H1 (cell line): ENCODE measurements around the gene TPPP. TPM values are rescaled to one million over a fixed set of nuclear protein-coding genes. Genes with fewer than 3 reads are reported as not detected.
A peak's percentile ranks its signal among the peaks of the same experiment; 100 is the strongest.

ENCODE experiments used
- CTCF ChIA-PET: fragments of 300-600 bp; sonication (Branson Sonifier 250); formaldehyde crosslinking; loops from one replicate; lab custom pipeline; 2021; ENCODE audit not compliant: partially characterized antibody; lab: Charles Lee
- POLR2A ChIA-PET: fragments of 300-600 bp; sonication (Branson Sonifier 250); formaldehyde crosslinking; loops from one replicate; lab custom pipeline; 2021; ENCODE audit warnings: inconsistent platforms; ENCODE audit not compliant: partially characterized antibody; lab: Charles Lee
- DNase-seq, 2 experiments: peaks; one replicate each; pipeline versions ENCODE4 v3.0.0 to v3.0.0-alpha.2; 2010 to 2022; ENCODE audit warnings: low spot score in 2 of 2, low read depth in 1 of 2, mixed read lengths in 1 of 2
- FAIRE-seq: peaks from 2 replicates; lab custom pipeline; 2011; peaks lifted over from hg19 to GRCh38; lab: Jason Lieb, UNC
- H2AFZ ChIP-seq: 2 replicates; pipeline ENCODE4 v1.8.1; 2012; ENCODE audit warnings: low read length, inconsistent platforms
- H2AK5ac ChIP-seq: 2 replicates; pipeline ENCODE4 v1.6.1; 2013; ENCODE audit warnings: low read depth, low read length
- H2BK120ac ChIP-seq: replicated peaks from 2 replicates; pipeline ENCODE3; 2013; ENCODE audit warnings: low read depth, low read length, inconsistent platforms
- H2BK12ac ChIP-seq: 2 replicates; pipeline ENCODE4 v1.6.1; 2013; ENCODE audit warnings: low read depth, low read length
- H2BK15ac ChIP-seq: 2 replicates; pipeline ENCODE4 v1.6.1; 2013; ENCODE audit warnings: low read length
- H2BK20ac ChIP-seq: 2 replicates; pipeline ENCODE4 v1.6.1; 2013; ENCODE audit warnings: low read length
- H2BK5ac ChIP-seq: 2 replicates; pipeline ENCODE4 v1.6.1; 2013; ENCODE audit warnings: low read depth, low read length
- H3K14ac ChIP-seq: 2 replicates; pipeline ENCODE4 v1.6.1; 2013; ENCODE audit warnings: inconsistent platforms; ENCODE audit not compliant: insufficient read length
- H3K18ac ChIP-seq: 2 replicates; pipeline ENCODE4 v1.6.1; 2013; ENCODE audit warnings: low read length; ENCODE audit errors: extremely low read depth
- H3K23ac ChIP-seq: 2 replicates; pipeline ENCODE4 v1.6.1; 2013; ENCODE audit warnings: inconsistent platforms; ENCODE audit not compliant: insufficient read length
- H3K23me2 ChIP-seq: 2 replicates; pipeline ENCODE4 v1.6.1; 2013; ENCODE audit warnings: low read depth, low read length
- H3K27ac ChIP-seq: 2 replicates; pipeline ENCODE4 v1.6.1; 2011; ENCODE audit warnings: low read depth, low read length, inconsistent platforms
- H3K27me3 ChIP-seq, 4 experiments: replicated peaks in 1 of 4; 1 replicate in 1 of 4; 2 replicates in 3 of 4; pipeline versions ENCODE4 v1.6.1 to v1.8.1; 2011 to 2013; ENCODE audit warnings: low read length in 3 of 4, mild to moderate bottlenecking in 3 of 4, inconsistent platforms in 2 of 4, mixed read lengths in 2 of 4, moderate library complexity in 1 of 4; ENCODE audit not compliant: control insufficient read depth in 3 of 4, insufficient read depth in 3 of 4; ENCODE audit errors: extremely low read depth in 1 of 4
- H3K36me3 ChIP-seq, 4 experiments: 2 replicates each; pipeline versions ENCODE4 v1.6.1 to v1.8.1; 2011 to 2013; ENCODE audit warnings: mild to moderate bottlenecking in 4 of 4, low read length in 3 of 4, moderate library complexity in 2 of 4, control low read depth in 1 of 4, inconsistent platforms in 1 of 4; ENCODE audit not compliant: insufficient read depth in 4 of 4, control insufficient read depth in 2 of 4
- H3K4ac ChIP-seq: replicated peaks from 2 replicates; pipeline ENCODE3; 2013; ENCODE audit warnings: low read length, low read depth, mixed read lengths, inconsistent platforms; ENCODE audit not compliant: insufficient read length
- H3K4me1 ChIP-seq, 4 experiments: replicated peaks in 1 of 4; 1 replicate in 1 of 4; 2 replicates in 3 of 4; pipeline versions ENCODE4 v1.6.1 to v1.8.1; 2011 to 2013; ENCODE audit warnings: low read length in 3 of 4, inconsistent platforms in 2 of 4, mixed read lengths in 1 of 4; ENCODE audit not compliant: insufficient read depth in 4 of 4, control insufficient read depth in 3 of 4
- H3K4me2 ChIP-seq, 2 experiments: 2 replicates each; pipeline versions ENCODE4 v1.6.1 to v1.8.1; 2011 to 2013; ENCODE audit warnings: low read depth in 2 of 2, low read length in 2 of 2, control low read depth in 1 of 2, inconsistent platforms in 1 of 2, mild to moderate bottlenecking in 1 of 2; ENCODE audit not compliant: insufficient read depth in 1 of 2
- H3K4me3 ChIP-seq, 4 experiments: fragments of 200-600, 300-600 bp in 1 of 4; sonication (generic), shearing (Covaris generic), sonication (Bioruptor Twin) in 1 of 4; 2 replicates each; pipeline versions ENCODE4 v1.5.1 to v1.8.1; 2011 to 2016; ENCODE audit warnings: low read length in 4 of 4, low read depth in 3 of 4, control low read depth in 2 of 4, inconsistent platforms in 2 of 4, mild to moderate bottlenecking in 2 of 4, mixed read lengths in 1 of 4, moderate library complexity in 1 of 4; ENCODE audit not compliant: insufficient read depth in 2 of 4; ENCODE audit errors: extremely low read depth in 1 of 4
- H3K56ac ChIP-seq: replicated peaks from 2 replicates; pipeline ENCODE3; 2013; ENCODE audit warnings: low read depth, mild to moderate bottlenecking, mixed read lengths, low read length, inconsistent platforms; ENCODE audit not compliant: insufficient read length
- H3K79me1 ChIP-seq: 2 replicates; pipeline ENCODE4 v1.6.1; 2013; ENCODE audit warnings: low read depth, low read length, control low read depth
- H3K79me2 ChIP-seq, 2 experiments: 2 replicates each; pipeline versions ENCODE4 v1.6.1 to v1.8.1; 2012 to 2013; ENCODE audit warnings: low read length in 2 of 2, mild to moderate bottlenecking in 2 of 2, inconsistent platforms in 1 of 2; ENCODE audit not compliant: insufficient read depth in 2 of 2, control insufficient read depth in 1 of 2
- H3K9ac ChIP-seq, 4 experiments: replicated peaks in 1 of 4; 1 replicate in 1 of 4; 2 replicates in 3 of 4; pipeline versions ENCODE4 v1.6.1 to v1.8.1; 2011 to 2013; ENCODE audit warnings: low read depth in 3 of 4, low read length in 3 of 4, control low read depth in 2 of 4, mild to moderate bottlenecking in 2 of 4, moderate library complexity in 2 of 4, inconsistent platforms in 1 of 4; ENCODE audit errors: extremely low read depth in 1 of 4
- H3K9me3 ChIP-seq, 2 experiments: 2 replicates each; pipeline versions ENCODE4 v1.6.1 to v1.8.1; 2012 to 2013; ENCODE audit warnings: mild to moderate bottlenecking in 2 of 2, moderate library complexity in 2 of 2, control low read depth in 1 of 2, inconsistent platforms in 1 of 2, low read depth in 1 of 2, low read length in 1 of 2, mixed read lengths in 1 of 2; ENCODE audit not compliant: insufficient read depth in 2 of 2
- H4K20me1 ChIP-seq, 2 experiments: replicated peaks in 1 of 2; 2 replicates each; pipeline versions ENCODE3 to v1.8.1; 2011 to 2013; ENCODE audit warnings: inconsistent platforms in 2 of 2, low read length in 2 of 2, mild to moderate bottlenecking in 1 of 2; ENCODE audit not compliant: insufficient read depth in 2 of 2, control insufficient read depth in 1 of 2
- H4K5ac ChIP-seq: 2 replicates; pipeline ENCODE4 v1.6.1; 2013; ENCODE audit warnings: low read length, low read depth, mixed read lengths, inconsistent platforms; ENCODE audit not compliant: insufficient read length
- H4K8ac ChIP-seq: 2 replicates; pipeline ENCODE4 v1.8.0; 2013; ENCODE audit warnings: mild to moderate bottlenecking, moderate library complexity, low read length, inconsistent platforms; ENCODE audit not compliant: insufficient read depth; ENCODE audit errors: extremely low read depth
- H4K91ac ChIP-seq: replicated peaks from 2 replicates; pipeline ENCODE3; 2013; ENCODE audit warnings: low read length, mixed read lengths, inconsistent platforms; ENCODE audit not compliant: insufficient read length
- BACH1 ChIP-seq: IDR thresholded peaks from 2 replicates; pipeline ENCODE4 v1.6.1; 2012; ENCODE audit warnings: low read length, improper control_type of control experiment
- CEBPB ChIP-seq: IDR thresholded peaks from 2 replicates; pipeline ENCODE4 v1.6.1; 2012; ENCODE audit warnings: low read depth, low read length
- CHD1 ChIP-seq: IDR thresholded peaks from 2 replicates; pipeline ENCODE4 v1.6.1; 2012; ENCODE audit warnings: low read depth, low read length, improper control_type of control experiment
- CTCF ChIP-seq, 3 experiments: IDR thresholded peaks; 1 replicate in 2 of 3; 2 replicates in 1 of 3; pipeline versions ENCODE4 v1.5.1 to v1.6.1; 2011; ENCODE audit warnings: low read length in 3 of 3, mild to moderate bottlenecking in 3 of 3, inconsistent platforms in 2 of 3, low read depth in 1 of 3, moderate library complexity in 1 of 3; ENCODE audit not compliant: insufficient read depth in 1 of 3; ENCODE audit errors: control extremely low read depth in 1 of 3
- EGR1 ChIP-seq: IDR thresholded peaks from 2 replicates; pipeline ENCODE4 v1.6.1; 2011; ENCODE audit warnings: low read depth, low read length, borderline replicate concordance
- MAFK ChIP-seq: IDR thresholded peaks from 2 replicates; pipeline ENCODE4 v1.6.1; 2012; ENCODE audit warnings: low read depth, mild to moderate bottlenecking, improper control_type of control experiment, low read length
- POLR2A ChIP-seq, 2 experiments: IDR thresholded peaks; 1 replicate in 1 of 2; 2 replicates in 1 of 2; pipeline ENCODE4 v1.6.1; 2011; ENCODE audit warnings: low read depth in 2 of 2, low read length in 2 of 2, mild to moderate bottlenecking in 2 of 2; ENCODE audit errors: control extremely low read depth in 1 of 2
- POLR2AphosphoS5 ChIP-seq: IDR thresholded peaks from 2 replicates; pipeline ENCODE4 v1.6.1; 2011; ENCODE audit warnings: low read depth, low read length
- RNF2 ChIP-seq: fragments of 200-900, 300-1000 bp; sonication (generic); IDR thresholded peaks from 2 replicates; pipeline ENCODE4 v1.7.1; 2016; ENCODE audit warnings: borderline replicate concordance, low read depth, mild to moderate bottlenecking, antibody characterized with exemption, low read length; ENCODE audit not compliant: poor library complexity, severe bottlenecking; ENCODE audit errors: missing control alignments
- SAP30 ChIP-seq: fragments of 300-600 bp; sonication (generic); IDR thresholded peaks from 2 replicates; pipeline ENCODE4 v1.7.1; 2012; ENCODE audit warnings: low read length, moderate library complexity, mild to moderate bottlenecking, inconsistent platforms; ENCODE audit not compliant: insufficient read depth, insufficient replicate concordance
- SP2 ChIP-seq: IDR thresholded peaks from 2 replicates; pipeline ENCODE4 v1.6.1; 2012; ENCODE audit warnings: mild to moderate bottlenecking, low read length, inconsistent platforms
- WGBS, 2 experiments: shearing (Covaris generic) in 1 of 2; methylation state at CpG; one replicate each; pipeline versions ENCODE4 v1.1.6 to v1.1.7; 2013 to 2015; ENCODE audit warnings: low lambda C conversion rate in 2 of 2, mixed read lengths in 2 of 2, inconsistent platforms in 1 of 2, low coverage in 1 of 2, missing lambda C conversion rate in 1 of 2; ENCODE audit not compliant: insufficient replicate concordance in 2 of 2, insufficient coverage in 1 of 2, insufficient read length in 1 of 2; ENCODE audit errors: extremely low coverage in 1 of 2, missing lambda C conversion rate in 1 of 2; 5-methylcytosine and 5-hydroxymethylcytosine counted together
- polyA plus RNA-seq, 7 experiments: library from polyadenylated mRNA; depleted of rRNA in 3 of 7; stranded (reverse) in 5 of 7; unstranded in 2 of 7; fragments of >200 nt in 5 of 7; fragments of 200-250 nt in 2 of 7; gene quantifications; 1 replicate in 5 of 7; 2 replicates in 1 of 7; 4 replicates in 1 of 7; pipeline versions ENCODE4 v1.2.1 to v1.2.3, GENCODE V29; 2011 to 2013; ENCODE audit warnings: missing spikeins in 2 of 7, mixed read lengths in 2 of 7
- total RNA-seq: library from RNA; stranded (reverse); fragmentation: NEBNext Ultra II Directional; extraction: Animal tissue kit (Norgen Biotek cat#: 25700); gene quantifications from 2 replicates; pipeline ENCODE4 v1.2.1, GENCODE V29; 2021

TPPP gene
- total and polyA plus RNA-seq, 2 of the 8 experiments (the other 6 are each of a cell fraction or from before 2014, with no cell fraction given) = 0.36 to 0.93 TPM

DNA sequence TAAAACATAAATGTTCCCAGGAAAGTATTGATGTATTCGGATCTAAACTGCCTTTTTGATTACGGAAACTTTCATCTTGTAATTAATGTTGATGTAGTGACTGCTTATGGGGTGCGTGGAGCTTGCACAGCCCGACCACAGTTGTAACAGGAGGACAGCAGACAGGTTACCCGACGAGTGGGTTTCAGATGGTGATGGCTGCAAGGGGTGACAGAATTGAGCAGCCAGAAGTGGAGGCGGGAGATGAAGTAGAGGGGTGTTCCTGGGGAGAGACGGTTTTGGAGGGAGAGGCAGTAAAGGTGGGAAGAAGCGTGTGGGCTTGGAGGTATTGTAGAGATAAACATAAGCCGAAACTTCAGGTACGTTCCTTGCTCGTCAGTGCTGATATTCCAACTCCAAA lies 75.3 kb downstream of the TPPP start:
- no peak overlapping the region for H3K18ac ChIP-seq
- H3K9ac ChIP-seq = no peak overlapping the region
- peaks cover 0 to 2% (median 0%) of the 10 kb centered on the region in 4 experiments; a peak in 1 of 7 replicates for H3K4me1 ChIP-seq
- no peak overlapping the region for H4K5ac ChIP-seq
- no peak overlapping the region for H2BK120ac ChIP-seq
- H3K79me2 ChIP-seq = peaks cover 9 to 52% of the 10 kb centered on the region in 2 experiments
- H3K4me3 ChIP-seq = no peak overlapping the region
- 92% methylated on average over 12 of the region's 12 CpGs; no CpG with 5 or more reads in 1 of the 2 experiments for WGBS, 2 experiments
- H4K8ac ChIP-seq = no peak overlapping the region
- no peak overlapping the region for H2BK5ac ChIP-seq
- no peak overlapping the region for H3K14ac ChIP-seq
- no peak overlapping the region for H4K91ac ChIP-seq
- FAIRE-seq = no peak
- H2BK20ac ChIP-seq = no peak overlapping the region
- H4K20me1 ChIP-seq = peaks cover 5 to 20% of the 10 kb centered on the region in 2 experiments
- POLR2A ChIA-PET = no interaction called here
- no peaks in the 10 kb centered on the region for H3K9me3 ChIP-seq
- H2BK15ac ChIP-seq = no peak overlapping the region
- H3K27ac ChIP-seq = no peak overlapping the region
- H3K4ac ChIP-seq = no peak overlapping the region
- H3K23me2 ChIP-seq = peaks cover 2% of the 10 kb centered on the region; the same call in 1 of the 2 replicates
- no peak for TF ChIP-seq CTCF (IDR thresholded peaks at IDR 0.05; ENCODE audit: control extremely low read depth in 1 of 3, insufficient read depth in 1 of 3, low read depth in 1 of 3, low read length in 3 of 3)
- no peak for TF ChIP-seq CEBPB
- TF ChIP-seq POLR2A (IDR thresholded peaks at IDR 0.05; ENCODE audit: control extremely low read depth in 1 of 2, low read depth in 2 of 2, low read length in 2 of 2) = no peak
- TF ChIP-seq CHD1 = no peak
- no peak for TF ChIP-seq POLR2AphosphoS5
- TF ChIP-seq SAP30 = no peak
- no peak for TF ChIP-seq BACH1
- no peak for TF ChIP-seq EGR1
- TF ChIP-seq SP2 = no peak
- no peak for TF ChIP-seq RNF2
- TF ChIP-seq MAFK = no peak
- no peak overlapping the region for H3K56ac ChIP-seq
- H3K36me3 ChIP-seq = peaks cover 13 to 26% (median 22%) of the 10 kb centered on the region in 4 experiments
- H2AFZ ChIP-seq = no peak overlapping the region
- no peak overlapping the region for H2BK12ac ChIP-seq
- H3K4me2 ChIP-seq = no peak overlapping the region
- H2AK5ac ChIP-seq = no peak overlapping the region
- CTCF ChIA-PET = no interaction called here
- peak in 1 of 2 experiments; percentile 7 for DNase-seq
- peaks cover 15% of the 10 kb centered on the region for H3K79me1 ChIP-seq
- no peaks in the 10 kb centered on the region for H3K27me3 ChIP-seq
- no peak overlapping the region for H3K23ac ChIP-seq
